ENCODE measurements around the gene ZNF454.

ZNF454 gene

DNA sequence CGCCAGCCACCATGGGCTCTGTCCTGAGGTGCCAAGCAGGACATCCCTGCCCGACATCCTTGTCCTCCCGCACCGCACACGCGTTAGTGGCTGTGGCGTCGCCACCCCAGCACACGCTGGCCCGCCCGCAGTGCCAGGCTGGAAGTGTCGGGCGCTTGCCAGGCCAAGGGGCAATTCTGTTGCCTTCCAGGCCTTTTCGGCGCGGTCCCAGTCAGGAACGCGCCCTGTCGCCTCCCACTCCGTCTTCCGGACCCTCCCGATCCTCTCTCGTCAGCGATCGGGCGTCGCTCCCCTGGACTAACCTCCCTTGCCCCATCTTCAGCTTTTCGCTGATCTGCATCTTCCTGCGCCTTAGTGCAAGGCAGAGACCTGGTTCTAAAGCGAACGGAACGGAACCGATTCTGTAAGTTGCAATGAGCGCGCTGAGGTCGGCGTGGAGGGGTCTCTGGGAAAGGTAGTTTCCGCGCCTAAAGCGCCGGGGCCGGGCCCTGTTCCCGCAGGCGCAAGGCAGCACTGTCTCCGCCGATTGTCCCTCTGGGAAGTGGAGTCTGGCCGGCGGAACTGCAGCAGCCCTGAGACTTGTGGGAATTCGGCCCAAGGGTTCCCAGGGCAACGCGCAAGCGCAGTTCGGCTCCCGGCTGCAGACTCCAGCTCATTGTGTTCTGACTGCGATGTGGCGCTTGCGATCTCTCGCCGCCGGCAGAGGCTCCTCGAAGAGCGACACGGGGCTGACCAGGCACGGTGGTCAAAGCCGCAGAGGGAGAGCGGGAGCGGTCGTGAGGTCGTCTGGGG, at the start of gene ZNF454:
ZNF454 (plus strand) TSS at position 630 of the 792 bp plus-strand sequence. CDS start 1,594 bp downstream, outside the sequence.
- peak; percentile 68 for DNase-seq

DNA sequence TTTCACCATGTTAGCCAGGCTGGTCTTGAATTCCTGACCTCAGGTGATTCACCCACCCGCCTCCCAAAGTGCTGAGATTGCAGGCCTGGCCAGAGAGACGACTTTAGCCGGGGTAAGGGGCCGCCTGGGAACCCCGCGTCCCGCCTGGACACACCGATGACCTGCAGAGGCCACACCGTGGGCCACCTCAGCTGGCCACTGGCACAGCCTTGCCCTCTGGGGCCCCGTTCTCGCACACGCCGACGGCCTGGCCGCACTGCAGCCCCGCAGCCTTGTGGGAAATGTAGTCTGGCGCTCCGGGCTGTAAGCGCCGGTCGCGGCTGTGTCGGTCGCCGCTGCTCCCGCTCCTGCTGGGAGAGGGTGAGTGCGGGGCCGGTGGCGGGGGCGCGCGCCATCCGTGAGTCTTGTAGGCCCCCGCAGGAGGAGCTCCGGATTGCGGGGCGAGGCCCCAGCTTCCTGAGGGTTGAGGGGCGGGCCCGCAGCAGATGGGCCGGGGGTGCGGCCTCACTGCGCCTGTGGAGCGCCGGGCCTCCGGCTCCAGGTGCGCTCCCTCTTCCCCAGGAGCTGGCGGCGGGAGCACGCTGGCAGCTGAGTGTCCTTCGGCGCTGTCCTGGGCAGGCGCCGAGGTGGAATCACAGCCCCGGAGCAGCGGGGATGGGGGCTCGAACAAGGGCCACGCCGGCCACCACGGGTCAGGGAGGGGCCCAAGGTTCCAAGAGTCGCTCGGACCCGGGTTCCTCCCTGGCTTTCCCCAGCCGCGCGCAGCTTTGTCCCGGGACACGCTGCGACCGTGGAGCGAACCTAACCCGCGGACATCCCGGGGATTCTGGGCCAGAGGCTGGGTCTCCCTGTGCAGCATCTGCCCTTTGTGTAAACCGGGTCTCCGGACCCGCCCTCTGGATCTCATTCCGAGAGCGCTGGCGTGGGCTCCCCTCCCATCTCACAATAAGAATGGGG, 45.1 kb upstream of the ZNF454 start, which contains the start of gene ZFP2:
ZFP2 (plus strand) TSS at position 299 of the 957 bp plus-strand sequence. CDS start 35,401 bp downstream, outside the sequence.
- peak; percentile 43 for DNase-seq

DNA sequence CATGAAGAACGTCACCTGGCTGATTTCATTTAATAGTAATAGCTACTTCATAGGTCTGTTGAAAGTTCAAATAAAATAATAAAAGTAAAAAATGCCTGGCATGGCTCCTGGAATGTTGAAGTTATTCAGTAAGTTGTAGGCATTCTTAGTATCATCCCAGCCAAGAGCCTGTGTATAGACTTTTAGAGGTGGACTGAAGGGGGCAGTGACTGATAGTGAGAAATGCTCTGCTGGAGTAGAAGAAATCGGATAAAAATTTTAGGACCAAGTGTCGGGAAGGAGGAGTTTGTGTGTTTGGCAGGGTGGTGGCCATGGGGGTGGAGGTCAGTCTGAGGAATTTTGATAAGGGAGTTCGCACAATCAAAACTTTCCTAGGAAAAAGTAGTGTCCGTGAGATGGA, 41.7 kb upstream of the ZNF454 start:
- DNase-seq, result no peak

DNA sequence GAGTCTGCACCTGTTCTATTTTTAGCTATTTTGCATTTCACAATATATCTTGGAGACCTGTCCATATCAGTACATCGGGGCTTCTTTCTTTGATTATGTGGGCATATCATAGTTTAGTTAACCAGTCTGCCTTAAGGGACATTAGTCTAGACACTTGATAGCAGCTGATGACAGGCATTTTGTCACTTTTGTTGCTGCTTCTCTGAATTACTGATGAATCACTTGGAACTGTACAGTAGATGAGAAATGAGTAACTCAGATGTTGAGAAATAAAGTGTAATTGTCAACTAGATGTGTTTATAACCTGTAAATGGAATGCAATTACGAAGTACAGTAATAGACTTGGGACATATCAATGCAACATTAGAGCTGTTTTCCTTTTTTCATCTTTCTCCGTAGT, 38.1 kb upstream of the ZNF454 start:
- DNase-seq, result no peak

DNA sequence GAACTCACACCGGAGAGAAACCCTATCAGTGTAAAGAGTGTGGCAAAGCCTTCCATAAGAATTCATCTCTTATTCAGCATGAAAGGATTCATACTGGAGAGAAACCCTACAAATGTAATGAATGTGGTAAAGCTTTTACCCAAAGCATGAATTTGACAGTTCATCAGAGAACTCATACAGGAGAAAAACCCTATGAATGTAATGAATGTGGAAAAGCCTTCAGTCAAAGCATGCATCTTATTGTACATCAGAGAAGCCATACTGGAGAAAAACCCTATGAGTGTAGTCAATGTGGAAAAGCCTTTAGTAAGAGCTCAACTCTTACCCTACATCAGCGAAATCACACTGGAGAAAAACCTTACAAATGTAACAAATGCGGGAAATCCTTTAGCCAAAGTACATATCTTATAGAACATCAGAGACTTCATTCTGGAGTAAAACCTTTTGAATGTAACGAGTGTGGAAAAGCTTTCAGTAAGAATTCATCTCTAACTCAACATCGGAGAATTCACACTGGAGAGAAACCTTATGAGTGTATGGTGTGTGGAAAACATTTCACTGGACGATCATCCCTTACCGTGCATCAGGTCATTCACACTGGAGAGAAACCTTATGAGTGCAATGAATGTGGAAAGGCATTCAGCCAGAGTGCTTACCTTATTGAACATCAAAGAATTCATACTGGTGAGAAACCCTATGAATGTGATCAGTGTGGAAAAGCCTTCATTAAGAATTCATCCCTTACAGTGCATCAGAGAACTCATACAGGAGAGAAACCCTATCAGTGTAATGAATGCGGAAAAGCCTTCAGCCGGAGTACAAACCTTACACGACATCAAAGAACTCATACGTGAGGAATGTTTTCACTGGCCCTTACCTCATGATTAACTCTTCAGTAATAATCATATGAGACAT, 8.9 kb upstream of the ZNF454 start:
- no peak for DNase-seq

DNA sequence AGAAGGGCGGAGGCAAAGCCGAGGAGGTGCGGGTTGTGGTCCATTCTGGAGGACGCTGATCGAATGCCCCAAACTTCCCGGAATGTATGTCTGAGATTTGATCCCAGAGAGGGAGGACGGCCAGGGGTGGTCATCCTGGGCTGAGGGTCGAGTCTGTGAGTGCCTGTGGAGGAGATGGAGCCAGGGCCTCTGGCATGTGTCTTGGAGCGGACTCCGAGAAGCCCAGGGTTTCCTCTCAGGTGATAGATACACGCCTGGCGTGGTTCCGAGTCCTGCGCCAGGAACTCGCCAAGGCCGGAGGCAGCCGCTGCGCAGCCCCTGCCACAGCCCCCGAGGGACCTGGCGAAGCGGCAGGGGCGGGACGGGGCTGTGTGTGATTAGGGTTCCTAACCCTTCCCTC, 363 bp downstream of the ZNF454 start:
- no peak for DNase-seq

DNA sequence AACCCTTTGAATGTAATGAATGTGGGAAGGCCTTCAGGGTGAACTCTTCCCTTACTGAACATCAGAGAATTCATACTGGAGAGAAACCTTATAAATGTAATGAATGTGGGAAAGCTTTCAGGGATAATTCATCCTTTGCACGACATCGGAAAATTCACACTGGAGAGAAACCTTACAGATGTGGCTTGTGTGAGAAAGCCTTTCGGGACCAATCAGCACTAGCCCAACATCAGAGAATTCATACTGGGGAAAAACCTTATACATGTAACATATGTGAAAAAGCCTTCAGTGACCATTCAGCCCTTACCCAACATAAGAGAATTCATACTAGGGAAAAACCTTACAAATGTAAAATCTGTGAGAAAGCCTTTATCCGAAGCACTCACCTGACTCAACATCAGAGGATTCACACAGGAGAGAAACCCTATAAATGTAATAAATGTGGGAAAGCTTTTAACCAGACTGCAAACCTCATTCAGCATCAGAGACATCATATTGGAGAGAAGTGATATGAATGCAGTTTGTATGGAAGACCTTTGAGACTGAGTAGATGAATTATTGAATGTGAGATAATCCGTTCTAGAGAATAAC, 24.6 kb downstream of the ZNF454 start:
- no peak for DNase-seq

DNA sequence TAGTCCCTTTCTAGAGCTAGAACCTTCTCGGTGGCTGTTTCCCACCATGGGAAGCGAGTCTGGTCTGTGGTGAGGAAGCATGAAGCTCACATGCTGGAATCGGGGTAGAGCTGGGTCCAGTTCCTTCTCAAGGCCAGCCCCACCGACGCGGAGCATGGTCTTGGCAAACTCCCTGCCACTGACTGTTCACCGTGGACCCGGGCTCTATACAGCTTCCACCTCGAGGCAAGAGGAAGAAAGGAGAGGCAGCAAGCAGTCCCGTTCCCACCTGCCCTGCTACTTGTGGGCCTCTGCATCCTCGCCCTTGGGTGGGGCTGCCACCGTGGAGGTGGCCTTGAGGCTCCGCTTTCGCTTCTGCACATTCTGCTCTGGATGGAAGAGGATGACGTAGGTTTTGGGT, 40.4 kb downstream of the ZNF454 start:
- no peak for DNase-seq

DNA sequence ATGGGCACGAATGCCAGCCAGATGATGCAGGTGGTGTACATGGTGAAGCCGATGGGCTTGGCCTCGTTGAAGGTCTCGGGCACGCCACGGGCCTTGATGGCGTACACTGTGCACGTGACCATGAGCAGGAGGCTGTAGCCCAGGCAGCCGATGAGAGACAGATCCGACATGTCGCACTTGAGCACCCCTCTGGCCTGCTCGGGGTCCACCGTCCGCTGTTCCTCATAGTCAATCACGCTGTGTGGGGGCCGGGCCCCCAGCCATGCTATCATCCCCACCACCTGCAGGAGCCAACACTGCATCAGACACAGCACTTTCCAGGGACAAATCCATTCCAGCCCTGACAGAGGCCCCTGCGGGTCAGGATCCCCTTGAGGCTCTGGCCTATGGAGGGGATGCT, 41.9 kb downstream of the ZNF454 start:
- no peak for DNase-seq

DNA sequence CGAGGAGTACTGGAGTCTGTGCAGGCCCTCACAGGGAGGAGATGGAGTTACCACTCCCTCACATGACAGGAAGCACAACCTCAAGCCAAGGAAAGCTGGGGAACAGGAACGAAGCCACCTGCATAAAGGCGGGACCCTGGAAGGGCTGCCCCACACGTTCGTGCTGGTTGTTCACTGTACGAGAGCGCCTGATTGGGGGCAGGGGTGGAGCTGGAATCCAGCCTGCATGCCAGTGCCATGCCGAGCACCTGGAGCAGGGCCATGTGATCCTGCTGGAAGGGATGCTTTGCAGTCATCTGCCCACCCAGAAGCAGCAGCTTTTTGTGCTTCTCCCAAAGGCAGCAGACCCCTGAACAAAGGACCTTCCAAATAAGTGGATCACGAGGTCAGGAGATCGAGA, 42.7 kb downstream of the ZNF454 start:
- no peak for DNase-seq

DNA sequence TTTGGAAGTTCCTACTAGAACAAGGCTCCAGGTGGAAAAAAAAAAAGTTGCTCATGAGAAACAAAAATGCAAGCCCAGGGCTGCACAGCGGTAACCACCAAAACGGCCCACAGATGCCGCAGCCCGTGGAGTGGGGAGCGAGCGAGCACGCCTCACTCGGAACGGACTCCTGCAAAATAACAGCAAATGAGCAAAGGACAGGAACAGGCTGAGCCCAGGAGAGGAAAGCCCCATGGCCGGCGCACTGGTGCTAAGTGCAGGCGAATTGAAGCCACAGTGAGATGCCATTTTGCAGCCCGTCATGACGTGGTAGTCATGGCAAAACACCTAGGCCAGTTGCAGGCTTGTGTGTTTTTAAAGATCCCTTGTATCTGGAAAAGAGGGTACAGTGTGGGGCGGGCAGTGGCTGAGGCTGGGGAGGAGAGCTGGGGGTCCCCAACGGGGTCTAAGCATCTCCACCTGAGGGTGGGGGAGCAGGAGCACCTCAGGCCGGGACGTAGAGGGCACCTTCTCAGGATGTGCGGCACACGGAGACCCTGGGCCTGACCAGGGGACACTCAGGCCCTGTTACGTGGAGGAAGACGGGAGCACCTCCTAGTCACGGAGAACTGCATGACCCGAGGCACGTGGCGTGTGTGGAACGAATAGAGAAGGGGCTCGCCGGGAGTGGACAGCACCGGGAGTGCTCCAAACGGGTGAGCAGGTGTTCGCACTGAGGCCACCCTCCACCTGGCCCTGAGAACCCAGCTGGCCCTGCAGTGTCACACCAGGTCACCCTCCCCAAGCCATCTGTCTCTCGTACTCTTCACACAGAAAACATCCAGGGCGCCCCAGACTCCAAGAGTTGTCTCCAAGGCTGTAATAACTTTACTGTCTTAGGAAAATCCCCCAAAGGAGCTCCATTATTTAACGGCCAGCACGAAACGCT, 43.4 kb downstream of the ZNF454 start:
- no peak for DNase-seq

DNA sequence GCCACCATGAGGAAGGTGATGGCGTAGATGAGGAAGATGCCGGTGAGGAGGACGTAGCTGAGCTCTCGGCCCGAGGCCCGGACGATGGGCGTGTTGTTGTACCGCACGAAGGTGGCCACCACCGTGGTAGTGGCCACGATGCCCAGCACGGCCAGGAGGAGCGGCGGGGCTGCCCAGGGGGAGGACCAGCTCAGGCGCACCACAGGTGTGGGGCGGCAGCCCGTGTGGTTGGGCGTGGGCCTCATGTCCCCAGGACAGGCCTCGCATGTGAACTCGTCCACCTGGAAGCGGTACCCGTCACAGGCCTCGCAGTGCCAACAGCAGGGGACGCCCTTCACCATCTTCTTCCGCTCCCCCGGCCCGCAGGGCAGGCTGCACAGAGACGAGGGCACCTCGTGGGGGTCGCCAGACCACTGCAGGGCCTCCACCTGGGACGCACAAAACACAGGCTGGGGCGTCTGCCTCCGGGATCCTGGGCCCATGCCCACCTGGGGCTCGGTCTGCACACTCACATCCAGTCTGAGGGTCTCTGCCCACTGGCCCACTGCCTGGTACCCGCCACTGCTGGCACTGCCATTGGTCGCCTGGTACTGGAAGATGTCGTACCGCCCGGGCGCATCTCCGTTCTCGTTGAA, 45.4 kb downstream of the ZNF454 start:
- DNase-seq, result no peak

DNA sequence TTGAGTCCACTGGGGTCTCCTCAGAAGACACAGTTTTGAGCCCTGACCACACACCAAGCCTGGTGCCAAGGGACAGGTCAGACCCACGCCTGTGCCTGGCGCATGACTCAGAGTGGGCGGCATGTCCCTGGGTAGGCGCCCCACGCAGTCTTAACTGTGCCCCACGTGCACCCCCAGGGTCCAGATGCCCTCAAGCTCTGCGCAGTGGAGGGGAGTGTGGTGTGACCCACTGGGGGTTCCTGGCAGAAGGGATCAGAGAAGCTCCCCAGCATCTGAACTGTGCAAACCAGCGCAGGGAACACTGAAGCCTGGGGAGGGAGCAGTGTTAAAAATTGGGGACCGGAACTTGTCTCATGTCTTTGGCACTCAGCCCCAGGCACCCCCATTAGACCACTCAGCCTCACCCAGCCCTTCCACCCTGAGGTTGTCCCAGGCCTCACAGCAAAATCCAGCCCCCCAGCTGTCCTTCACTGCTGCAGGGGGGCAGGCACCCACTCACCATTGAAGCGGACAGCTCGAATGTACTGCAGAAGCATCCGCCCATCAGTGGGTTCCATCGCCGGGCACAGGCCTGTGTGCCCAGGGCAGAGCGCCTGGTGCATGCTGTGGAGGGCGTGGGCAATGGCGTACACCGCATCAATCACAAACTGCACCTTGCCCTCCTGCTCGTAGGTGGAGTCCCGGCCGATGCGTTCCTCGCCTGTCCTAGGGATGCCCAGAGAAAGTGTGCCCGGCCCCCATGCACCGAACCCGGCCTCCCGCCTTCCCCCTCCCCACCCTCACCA, 47.6 kb downstream of the ZNF454 start:
- no peak for DNase-seq

DNA sequence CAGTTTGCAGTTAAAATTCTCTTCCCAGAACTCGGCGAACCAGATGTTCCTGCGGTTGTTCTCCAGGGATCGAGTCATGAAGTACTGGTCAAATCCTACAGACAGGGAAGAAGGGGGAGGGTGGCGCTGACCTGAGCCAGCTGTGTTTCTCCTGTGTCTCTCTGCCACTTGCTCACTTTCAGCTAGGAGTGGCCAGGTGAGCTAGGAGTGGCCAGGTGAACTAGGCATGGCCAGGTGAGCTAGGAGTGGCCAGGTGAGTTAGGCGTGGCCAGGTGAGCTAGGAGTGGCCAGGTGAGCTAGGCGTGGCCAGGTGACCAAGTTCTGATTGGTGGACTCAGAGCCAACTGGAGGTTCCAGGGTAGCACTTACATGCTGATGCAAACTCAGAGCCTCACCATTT, 48.3 kb downstream of the ZNF454 start:
- no peak for DNase-seq

DNA sequence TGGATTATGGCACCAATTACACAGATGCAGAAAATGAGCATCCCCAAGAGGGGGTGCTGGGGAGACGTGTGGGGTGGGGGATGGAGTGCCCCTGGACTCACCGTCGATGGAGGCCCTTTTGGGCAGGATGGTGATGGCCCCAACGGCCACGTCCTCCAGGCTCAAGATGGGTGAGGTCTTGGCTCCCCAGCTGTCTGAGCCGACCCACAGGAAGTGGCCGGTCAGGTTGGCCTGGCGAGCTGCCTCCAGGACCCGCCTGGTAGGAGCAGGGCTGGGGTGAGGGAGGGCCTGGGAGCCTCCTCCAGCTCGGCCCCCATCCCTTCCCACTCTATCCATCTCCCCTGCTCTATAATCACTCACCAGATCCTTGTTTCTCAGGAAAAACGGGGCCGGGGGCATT, 49.5 kb downstream of the ZNF454 start:
- DNase-seq, result no peak

DNA sequence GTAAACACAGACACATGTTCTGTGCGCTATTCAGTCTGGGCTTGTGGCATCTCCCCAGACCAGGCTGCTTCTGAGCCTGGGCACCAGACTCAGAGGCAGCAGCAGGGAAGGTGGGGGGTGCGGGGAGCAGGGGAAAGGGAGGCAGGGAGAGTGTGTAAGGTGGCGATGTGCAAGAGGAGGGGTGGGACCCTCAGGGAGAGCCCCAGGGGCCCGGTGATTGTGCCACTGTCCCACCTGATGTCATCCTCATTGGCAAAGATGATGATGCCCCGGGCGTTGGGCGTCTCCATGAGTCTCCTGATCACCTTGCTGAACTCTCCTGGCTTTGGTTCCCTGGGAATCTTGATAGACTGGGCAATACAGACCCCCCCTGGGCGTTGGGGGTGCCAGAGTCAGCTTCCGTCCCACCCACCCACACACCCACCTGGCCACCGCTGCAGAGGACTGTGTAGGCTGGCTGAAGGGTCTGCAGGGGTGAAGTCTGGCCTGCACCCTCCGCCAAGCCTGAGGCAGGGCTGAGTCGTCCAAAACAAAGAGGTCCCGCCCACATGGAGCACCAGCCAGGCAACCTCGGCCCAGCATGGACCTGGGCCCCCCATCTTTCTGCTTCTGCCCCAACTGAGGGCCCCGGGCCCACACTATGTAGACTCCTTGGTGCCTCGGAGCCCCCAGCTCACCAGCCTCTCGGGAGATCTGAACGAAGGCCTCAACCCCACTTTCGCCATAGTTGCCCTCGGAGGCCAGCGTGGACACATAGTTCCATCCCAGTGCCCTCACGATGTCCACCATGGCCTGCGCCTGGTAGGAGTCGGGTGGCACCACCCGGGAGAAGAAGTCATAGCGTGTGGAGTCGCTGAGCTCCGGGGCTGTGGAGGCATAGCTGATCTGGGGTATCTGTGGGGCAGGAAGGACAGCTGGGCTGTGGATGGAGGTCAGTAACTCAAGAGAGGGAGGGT, 50.5 kb downstream of the ZNF454 start:
- DNase-seq, result no peak

DNA sequence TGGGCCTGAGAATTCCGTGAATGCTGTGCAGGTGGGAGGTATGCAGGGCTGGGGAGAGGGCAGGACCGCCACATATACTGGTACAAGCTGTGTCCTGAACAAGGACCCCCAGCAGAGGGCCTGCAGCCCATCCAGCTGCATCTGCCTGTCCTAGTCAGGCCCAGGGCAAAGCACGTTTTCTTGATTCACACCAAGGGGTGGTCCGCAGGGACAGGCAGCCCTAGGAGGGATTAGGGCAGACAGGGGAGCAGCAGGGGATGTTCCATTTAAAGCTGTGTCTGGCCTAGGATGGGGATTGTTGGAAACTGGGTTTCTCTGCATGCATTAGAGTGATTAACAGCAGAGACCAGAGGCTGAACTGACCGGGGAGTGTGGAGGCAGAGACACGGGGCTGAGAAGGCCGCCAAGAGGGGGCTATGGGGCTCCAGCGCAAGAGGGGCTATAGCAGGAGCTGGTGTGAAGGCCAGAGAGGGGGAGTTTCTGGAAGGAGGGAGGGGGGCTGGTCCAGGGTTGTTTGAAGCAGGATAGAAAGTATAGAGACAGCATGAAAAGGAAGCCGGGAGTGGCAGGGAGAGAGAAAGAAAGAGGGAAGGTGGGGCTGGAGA, 51.4 kb downstream of the ZNF454 start:
- no peak for DNase-seq

DNA sequence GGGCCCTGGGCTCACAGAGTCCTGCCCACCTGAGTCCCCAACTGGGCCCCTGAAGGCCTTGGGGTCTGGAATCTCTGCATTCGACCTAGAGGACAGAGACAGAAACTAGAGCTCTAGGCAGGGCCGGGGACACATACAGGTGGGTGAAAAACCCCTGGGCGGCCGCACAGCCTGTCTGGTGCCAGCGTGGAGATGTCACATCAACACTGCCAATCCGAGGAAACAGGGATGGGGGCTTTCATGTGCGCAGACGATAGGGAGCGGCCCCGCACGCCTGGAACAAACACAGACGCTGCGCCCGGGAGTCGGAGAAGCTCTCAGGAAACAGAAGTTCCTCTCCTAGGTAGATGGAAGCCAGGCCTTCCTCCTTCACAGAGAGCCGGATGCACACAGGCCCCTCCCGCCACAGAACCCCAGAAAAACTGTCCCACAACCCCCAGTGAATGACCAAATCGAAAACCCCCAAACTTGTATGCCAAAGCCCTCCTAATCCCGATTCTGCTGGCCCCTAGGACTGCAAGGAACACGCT, 52.3 kb downstream of the ZNF454 start:
- no peak for DNase-seq
